ENCODE data around the gene BGLAP. TPM values are rescaled to one million over a fixed set of nuclear protein-coding genes. Genes with fewer than 3 reads are reported as not detected.

The BGLAP gene
- total and polyA plus RNA-seq, 2 of the 13 experiments (the other 11 are each of a cell fraction or from before 2014, with no cell fraction given), result 0.62 to 1.6 TPM

DNA sequence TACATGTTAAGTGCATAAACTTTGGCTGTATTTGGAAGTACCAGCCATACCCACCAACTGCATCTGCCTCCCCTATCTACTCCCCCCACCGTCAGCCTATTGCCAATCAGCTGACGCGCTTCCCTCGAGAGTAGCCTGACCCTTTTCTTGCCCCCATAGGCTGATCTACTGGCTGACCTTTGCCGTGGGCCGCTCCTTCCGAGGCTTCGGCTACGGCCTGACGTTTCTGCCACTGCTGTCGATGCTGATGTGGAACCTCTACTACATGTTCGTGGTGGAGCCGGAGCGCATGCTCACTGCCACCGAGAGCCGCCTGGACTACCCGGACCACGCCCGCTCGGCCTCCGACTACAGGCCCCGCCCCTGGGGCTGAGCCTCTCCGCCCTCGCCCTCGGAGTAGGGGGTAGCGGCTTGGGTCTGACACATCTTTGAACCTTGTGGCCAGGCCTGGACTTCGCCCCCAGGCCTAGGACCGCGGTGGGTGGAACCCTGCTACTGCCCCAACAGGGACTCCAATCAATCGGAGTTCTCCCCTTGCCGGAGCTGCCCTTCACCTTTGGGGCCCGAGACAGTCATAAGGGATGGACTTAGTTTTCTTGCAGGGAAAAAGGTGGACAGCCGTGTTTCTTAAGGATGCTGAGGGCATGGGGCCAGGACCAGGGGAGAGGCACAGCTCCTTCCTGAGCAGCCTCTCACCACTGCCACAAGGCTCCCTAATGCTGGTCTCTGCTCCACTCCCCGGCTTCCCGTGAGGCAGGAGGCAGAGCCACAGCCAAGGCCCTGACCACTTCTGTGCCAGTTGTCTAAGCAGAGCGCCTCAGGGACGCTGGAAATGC is 49.5 kb downstream of the BGLAP start (continued):
- TF ChIP-seq ATAD3A (CRISPR knock-in tag; IDR thresholded peaks at IDR 0.05) (no peak), CREB1 (IDR thresholded peaks at IDR 0.05) (peak; percentile 38; the same call in 1 of the 2 replicates), CREB1 (CRISPR knock-in tag; IDR thresholded peaks at IDR 0.05) (no peak), MTA1 (CRISPR knock-in tag; IDR thresholded peaks at IDR 0.05; ENCODE audit: borderline replicate concordance) (peak; percentile 82), ZNF510 (CRISPR knock-in tag; IDR thresholded peaks at IDR 0.05; ENCODE audit: low read depth) (no peak), HNRNPL (IDR thresholded peaks at IDR 0.05; ENCODE audit: low read depth, low read length) (peak; percentile 72; the same call in 1 of the 2 replicates), NFATC3 (CRISPR knock-in tag; IDR thresholded peaks at IDR 0.05) (0 out of 2 replicates have a peak, but pooled peaks have one; percentile 34), TSC22D2 (CRISPR knock-in tag; IDR thresholded peaks at IDR 0.05; ENCODE audit: borderline replicate concordance) (no peak), ZNF10 (CRISPR knock-in tag; IDR thresholded peaks at IDR 0.05; ENCODE audit: borderline replicate concordance, low read depth) (no peak), KDM2A (CRISPR knock-in tag; IDR thresholded peaks at IDR 0.05; ENCODE audit: borderline replicate concordance, low read depth) (peak; percentile 93), KDM5A (IDR thresholded peaks at IDR 0.05; ENCODE audit: borderline replicate concordance, low read length) (peak; percentile 46; the same call in 1 of the 2 replicates), ZNF557 (CRISPR knock-in tag; IDR thresholded peaks at IDR 0.05) (no peak; the same call in 1 of the 2 replicates), ZNF24 (IDR thresholded peaks at IDR 0.05) (no peak), HNRNPUL1 (IDR thresholded peaks at IDR 0.05; ENCODE audit: low read depth, low read length) (no peak), NR2F6 (IDR thresholded peaks at IDR 0.05) (peak; percentile 53; the same call in 1 of the 2 replicates), NR2F6 (CRISPR knock-in tag; IDR thresholded peaks at IDR 0.05) (peak; percentile 59; the same call in 1 of the 2 replicates), ZNF256 (CRISPR knock-in tag; conservative IDR thresholded peaks at IDR 0.05) (no peak), PCBP1 (IDR thresholded peaks at IDR 0.05; ENCODE audit: borderline replicate concordance, low read depth, low read length) (no peak), BORCS8-MEF2B (CRISPR knock-in tag; IDR thresholded peaks at IDR 0.05) (no peak; the same call in 1 of the 2 replicates), ZNF607 (CRISPR knock-in tag; IDR thresholded peaks at IDR 0.05; ENCODE audit: borderline replicate concordance) (no peak; the same call in 1 of the 2 replicates), ZNF660 (CRISPR knock-in tag; IDR thresholded peaks at IDR 0.05; ENCODE audit: borderline replicate concordance, low read depth) (no peak), HNRNPK (IDR thresholded peaks at IDR 0.05; ENCODE audit: low read depth, low read length, poor library complexity, severe bottlenecking) (no peak)
- TF ChIP-seq, protein P1, sequence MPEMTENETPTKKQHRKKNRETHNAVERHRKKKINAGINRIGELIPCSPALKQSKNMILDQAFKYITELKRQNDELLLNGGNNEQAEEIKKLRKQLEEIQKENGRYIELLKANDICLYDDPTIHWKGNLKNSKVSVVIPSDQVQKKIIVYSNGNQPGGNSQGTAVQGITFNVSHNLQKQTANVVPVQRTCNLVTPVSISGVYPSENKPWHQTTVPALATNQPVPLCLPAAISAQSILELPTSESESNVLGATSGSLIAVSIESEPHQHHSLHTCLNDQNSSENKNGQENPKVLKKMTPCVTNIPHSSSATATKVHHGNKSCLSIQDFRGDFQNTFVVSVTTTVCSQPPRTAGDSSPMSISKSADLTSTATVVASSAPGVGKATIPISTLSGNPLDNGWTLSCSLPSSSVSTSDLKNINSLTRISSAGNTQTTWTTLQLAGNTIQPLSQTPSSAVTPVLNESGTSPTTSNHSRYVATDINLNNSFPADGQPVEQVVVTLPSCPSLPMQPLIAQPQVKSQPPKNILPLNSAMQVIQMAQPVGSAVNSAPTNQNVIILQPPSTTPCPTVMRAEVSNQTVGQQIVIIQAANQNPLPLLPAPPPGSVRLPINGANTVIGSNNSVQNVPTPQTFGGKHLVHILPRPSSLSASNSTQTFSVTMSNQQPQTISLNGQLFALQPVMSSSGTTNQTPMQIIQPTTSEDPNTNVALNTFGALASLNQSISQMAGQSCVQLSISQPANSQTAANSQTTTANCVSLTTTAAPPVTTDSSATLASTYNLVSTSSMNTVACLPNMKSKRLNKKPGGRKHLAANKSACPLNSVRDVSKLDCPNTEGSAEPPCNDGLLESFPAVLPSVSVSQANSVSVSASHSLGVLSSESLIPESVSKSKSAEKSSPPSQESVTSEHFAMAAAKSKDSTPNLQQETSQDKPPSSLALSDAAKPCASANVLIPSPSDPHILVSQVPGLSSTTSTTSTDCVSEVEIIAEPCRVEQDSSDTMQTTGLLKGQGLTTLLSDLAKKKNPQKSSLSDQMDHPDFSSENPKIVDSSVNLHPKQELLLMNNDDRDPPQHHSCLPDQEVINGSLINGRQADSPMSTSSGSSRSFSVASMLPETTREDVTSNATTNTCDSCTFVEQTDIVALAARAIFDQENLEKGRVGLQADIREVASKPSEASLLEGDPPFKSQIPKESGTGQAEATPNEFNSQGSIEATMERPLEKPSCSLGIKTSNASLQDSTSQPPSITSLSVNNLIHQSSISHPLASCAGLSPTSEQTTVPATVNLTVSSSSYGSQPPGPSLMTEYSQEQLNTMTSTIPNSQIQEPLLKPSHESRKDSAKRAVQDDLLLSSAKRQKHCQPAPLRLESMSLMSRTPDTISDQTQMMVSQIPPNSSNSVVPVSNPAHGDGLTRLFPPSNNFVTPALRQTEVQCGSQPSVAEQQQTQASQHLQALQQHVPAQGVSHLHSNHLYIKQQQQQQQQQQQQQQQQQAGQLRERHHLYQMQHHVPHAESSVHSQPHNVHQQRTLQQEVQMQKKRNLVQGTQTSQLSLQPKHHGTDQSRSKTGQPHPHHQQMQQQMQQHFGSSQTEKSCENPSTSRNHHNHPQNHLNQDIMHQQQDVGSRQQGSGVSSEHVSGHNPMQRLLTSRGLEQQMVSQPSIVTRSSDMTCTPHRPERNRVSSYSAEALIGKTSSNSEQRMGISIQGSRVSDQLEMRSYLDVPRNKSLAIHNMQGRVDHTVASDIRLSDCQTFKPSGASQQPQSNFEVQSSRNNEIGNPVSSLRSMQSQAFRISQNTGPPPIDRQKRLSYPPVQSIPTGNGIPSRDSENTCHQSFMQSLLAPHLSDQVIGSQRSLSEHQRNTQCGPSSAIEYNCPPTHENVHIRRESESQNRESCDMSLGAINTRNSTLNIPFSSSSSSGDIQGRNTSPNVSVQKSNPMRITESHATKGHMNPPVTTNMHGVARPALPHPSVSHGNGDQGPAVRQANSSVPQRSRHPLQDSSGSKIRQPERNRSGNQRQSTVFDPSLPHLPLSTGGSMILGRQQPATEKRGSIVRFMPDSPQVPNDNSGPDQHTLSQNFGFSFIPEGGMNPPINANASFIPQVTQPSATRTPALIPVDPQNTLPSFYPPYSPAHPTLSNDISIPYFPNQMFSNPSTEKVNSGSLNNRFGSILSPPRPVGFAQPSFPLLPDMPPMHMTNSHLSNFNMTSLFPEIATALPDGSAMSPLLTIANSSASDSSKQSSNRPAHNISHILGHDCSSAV (CRISPR knock-in tag; IDR thresholded peaks at IDR 0.05; ENCODE audit: borderline replicate concordance), result no peak

Measured in HepG2 (cell line).